Measurements from ENCODE around the gene SKA3.
"Not testable (repeated sequence)": the region's sequence is repeated elsewhere in the genome, so short reads cannot be mapped to it uniquely, and the experiment has no call there.

Gene SKA3

DNA sequence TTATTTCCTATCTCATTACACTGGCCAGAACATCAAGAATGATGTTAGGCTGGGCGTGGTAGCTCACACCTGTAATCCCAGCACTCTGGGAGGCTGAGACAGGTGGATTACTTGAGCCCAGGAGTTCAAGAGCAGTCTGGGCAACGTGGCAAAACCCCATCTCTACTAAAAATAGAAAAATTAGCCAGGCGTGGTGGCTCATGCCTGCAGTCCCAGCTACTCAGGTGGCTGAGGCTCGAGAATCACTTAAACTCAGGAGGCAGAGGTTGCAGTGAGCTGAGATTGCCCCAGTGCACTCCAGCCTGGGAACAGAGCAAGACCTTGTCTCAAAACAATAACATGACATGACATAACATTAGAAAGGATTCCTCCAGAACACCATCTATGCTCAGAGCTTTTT is 10.7 kb downstream of the SKA3 start:
- not testable (repeated sequence) for DNase-seq

DNA sequence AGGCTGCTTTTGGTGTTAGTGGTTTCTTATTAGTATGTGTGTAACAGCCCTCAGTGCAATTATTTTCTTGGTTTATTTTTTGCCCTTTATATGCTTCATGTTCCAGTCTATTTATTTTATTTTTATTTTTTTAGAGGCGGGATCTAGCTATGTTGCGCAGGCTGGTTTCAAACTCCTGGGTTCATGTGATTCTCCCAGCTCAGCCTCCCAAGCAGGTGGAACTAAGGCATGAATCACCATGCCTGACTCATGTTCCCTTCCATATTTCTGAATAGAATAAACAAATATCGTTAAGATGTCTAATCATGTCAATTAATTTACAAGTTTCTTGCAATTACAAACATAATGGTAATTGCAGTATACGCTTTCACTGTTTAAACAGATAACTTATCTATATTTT is 11.7 kb downstream of the SKA3 start:
- no peak for DNase-seq

DNA sequence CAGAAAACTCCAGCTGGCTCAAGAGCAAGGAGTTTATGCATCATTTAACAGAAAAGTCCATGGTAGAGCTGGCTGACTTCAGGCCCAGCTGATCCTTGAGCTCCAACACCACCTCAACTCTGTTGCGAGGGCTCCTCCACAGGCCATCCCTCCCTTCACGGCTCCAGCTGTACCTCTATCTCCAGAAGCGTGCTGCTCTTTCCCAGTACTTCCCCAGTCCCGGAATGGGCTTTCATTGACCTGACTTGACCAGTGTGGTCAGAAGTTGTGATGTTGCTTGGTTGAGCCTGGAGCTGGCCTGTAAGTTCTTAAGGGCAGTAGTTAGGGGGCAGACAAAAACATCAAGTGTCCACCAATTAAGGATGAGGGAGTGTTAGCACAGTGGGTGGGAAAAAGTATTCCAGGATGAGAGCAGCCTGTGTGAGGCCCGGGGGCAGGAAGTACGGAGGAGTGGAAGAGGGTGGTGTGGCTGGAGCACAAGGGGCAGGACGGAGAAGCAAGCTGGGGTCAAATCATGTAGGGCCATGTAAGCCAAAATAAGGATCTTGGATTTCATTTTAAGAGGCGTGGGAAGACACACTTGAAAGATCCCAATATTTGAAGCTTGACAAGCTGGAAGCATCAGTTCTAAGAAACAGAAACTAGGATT is 24.0 kb downstream of the SKA3 start:
- no peak for DNase-seq

DNA sequence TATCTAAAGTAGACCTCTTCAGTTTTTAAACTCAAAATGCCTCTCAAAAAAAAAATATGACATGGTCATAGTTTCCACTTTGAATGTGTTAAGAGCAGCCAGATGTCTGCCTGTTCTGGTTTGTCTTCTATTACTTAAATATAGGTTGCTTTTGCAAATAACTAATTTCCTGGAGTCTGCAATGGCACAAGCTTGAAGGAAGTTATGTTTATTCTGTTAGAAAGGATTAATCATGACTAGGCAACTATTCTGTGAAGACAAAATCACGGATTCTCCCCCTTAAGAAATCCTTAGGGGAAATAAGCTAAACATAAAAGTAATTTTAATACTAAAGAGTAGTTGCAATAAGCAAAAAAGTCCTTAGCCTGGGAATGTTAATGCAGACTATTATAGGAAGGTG is 26.3 kb downstream of the SKA3 start:
- DNase-seq: no peak

DNA sequence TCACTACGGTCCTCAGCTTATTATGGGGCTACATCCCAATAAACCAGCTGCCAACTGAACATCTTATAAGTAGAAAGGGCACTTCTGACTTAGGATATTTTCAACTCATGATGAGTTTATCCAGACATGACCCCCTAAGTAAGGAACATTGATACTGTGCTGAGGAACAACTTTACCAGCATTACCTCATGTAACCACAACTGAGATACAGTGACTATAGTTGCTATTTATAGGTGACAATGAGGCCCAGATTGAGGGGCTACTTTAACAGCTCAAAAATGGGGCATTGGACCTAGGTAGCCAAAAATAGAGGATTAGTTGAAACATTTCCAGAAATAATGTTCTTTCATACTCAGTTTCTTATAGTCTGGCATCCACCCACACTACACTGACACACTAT is 26.8 kb downstream of the SKA3 start:
- no peak for DNase-seq

DNA sequence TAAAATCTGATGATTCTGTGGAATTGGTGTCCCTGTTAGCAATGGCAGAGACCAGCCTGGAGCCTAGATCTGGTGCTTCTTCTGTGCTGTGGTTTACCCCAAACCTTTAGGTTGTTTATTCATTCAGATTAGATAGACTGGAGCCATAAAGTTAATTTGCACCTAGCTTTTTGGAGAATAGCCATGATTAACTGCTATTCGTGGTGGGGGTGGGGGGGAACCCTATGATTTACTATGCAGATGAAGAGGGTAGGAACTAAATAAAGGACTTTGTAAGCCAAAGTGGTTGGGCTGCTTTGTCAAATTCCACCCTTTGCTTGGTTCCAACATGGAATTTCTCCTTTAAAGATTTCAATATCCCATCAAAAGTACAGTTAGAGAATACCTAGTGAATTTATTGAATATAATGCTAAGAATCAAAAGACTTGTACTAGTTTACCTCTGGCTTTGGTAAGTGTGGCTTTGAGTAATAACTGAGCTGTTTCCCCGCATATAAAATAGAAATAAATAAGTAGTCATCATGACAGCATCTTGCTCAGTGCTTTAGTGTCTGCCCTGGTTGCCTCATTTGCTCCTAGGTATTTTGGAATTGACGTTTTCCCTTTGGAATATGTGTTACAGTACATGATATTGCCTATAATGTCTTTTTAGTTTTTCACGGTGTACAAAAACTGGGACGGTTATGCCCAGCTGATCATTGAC is 27.6 kb downstream of the SKA3 start:
- no peak for DNase-seq

DNA sequence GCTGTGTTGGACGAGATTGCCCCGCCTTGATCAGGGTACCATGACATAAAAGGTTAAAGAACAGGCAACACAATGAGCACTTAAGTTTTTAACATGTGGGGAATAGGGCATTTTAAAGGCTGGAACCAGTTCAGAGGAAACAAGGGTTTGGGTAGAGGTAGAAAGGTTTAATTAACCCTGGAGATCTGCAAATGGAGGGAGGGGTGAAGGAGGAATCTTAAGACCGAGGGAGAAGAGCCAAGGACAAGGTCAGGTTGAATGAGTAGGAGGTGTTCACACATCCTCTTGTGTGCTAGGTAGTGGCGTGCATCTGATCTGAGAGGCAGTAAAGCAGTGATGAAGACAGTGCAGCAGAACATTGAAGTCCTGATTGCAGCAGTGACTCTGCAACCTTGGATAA is 28.5 kb downstream of the SKA3 start:
- no peak for DNase-seq

DNA sequence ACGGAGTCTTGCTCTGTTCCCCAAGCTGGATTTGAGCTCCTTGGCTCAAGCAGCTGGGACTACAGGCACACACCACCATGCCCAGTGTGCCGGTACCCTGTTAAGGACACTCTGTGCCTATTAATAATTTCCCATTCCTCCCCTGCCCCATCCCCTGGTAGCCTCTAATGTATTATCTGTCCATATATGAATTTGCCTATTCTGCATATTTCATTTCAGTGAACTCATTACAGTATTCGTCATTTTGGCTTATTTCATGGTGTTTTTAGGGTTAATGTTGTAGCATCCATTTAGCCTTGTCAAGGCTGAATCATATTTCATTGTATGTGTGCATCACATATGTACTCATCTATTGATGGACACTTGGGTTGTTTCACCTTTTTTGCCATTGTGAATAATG is 33.6 kb downstream of the SKA3 start:
- no peak for DNase-seq

DNA sequence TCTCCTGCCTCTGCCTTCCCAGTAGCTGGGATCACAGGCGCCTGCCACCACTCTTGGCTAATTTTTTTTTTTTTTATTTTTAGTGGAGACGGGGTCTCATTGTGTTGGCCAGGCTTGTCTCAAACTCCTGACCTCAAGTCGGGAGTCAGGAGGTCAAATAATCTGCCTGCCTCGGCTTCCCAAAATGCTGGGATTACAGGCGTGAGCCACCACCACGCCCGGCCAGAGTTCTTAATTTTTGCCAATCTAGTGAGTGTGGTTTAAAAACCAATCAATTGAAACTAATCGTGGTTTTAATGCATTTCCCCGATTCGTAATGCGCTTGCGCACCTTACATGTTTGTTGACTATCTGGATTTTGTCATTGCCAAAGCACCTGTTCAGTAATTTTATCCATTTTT is 37.0 kb downstream of the SKA3 start:
- DNase-seq: no peak

DNA sequence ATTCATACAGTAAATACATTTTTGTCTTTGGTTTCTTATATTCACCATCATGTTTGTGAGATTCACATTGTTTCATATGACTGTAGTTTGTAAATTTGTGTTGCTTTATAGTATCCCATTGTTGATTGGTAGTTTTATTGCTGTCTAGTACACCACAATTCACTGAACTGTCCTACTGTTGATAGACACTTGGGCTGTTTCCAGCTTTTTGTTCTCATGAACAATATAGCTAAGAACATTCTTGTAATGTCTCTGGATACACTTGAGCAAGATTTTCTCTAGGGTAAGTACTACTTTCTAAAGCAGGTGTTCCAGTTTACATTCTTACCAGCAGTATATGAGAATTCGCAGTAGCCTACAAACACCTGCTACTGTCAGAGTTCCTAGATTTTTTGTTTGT is 37.8 kb downstream of the SKA3 start:
- DNase-seq: no peak

DNA sequence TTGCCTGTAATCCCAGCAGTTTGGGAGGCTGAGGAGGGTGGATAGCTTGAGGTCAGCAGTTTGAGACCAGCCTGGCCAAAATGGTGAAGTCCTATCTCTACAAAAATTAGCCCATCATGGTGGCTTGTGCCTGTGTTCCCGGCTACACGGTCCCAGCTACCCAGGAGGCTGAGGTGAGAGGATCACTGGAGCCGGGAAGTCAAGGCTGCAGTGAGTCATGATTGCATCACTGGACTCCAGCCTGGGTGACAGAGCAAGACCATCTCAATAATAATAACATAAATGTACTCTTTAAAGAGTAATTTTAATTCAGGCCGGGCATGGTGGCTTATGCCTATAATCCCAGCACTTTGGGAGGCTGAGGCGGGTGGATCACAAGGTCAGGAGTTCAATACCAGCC is 38.7 kb downstream of the SKA3 start:
- no peak for DNase-seq

DNA sequence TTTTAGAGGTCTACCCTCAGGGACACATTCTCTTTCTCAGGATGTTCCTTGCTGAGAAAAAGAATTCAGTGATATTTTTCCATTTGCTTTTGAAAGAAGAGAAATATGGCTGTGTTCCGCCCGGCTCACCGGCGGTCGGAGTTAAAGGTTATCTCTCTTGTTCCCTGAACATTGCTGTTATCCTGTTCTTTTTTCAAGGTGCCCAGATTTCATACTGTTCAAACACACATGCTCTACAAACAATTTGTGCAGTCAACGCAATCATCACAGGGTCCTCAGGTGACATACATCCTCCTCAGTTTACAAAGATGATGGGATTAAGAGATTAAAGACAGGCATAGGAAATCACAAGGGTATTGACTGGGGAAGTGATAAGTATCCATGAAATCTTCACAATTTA is 40.5 kb downstream of the SKA3 start:
- DNase-seq: not testable (repeated sequence)

DNA sequence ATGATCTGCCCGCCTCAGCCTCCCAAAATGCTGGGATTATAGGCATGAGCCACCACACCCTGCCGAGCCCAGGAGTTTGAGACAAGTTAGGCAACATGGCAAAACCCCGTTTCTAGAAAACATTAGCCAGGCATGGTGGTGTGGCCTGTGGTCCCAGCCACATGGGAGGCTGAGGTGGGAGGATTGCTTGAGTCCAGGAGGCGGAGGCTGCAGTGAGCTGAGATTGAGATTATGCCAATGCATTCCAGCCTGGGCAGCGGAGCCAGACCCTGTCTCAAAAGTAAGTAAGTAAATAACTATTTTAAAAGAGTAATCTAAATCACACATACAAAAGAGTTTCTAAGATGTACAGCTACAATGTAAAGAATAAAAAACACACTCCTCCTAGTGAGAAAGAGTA is 41.9 kb downstream of the SKA3 start:
- no peak for DNase-seq

DNA sequence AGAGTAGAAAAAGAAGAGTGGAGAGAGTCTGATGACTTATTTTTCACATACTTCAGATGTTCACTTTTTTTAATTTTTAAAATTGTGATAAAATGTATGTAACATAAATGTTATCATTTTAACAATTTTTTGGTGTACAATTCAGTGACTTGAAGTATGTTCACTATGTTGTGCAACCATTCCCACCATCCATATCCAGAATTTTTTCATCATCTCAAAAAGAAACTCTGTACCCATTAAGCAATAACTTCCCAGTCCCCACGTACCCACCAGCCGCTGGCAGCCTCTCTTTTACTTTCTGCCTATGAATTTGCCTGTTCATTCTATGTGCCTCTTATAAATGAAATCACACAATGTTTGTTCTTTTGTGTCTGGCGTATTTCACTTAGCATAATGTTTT is 43.3 kb downstream of the SKA3 start:
- DNase-seq: no peak

DNA sequence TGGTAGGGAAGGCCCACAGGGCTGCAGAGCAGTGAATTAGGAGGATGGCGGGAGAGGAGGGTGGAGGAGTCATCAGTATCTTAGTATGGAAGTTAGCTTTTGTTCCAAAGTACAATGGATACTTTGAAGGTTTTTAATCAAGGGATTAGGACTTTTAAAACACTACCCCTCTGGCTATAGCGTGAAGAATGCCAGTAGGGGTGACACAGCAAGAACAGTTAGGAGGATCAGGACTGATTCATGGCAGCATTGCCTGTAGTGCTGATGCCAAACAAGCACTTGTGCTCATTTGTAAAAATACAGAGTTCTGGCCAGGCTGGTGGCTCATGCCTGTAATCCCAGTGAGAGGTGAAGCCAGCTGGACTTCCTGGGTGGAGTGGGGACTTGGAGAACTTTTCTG is 46.2 kb downstream of the SKA3 start:
- DNase-seq: no peak

DNA sequence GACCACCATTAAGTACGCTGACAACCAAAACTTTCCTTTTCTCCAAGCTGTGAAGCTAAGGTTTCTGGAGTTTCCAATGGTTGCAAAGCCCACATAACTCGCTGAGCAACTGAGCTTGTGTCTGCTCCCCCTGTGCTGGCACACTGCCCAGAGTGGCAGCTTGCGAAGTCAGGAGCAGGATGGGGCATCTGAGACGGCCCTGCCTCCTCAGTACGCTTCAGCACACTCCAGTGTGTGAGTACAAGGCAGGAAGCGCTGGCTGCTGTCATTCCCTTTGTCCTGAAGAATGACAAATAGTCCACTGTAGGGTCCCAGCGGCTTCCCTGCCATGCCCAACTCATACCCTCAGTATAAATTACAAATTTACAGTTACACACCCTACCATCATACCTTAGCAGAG is 51.5 kb downstream of the SKA3 start:
- no peak for DNase-seq

DNA sequence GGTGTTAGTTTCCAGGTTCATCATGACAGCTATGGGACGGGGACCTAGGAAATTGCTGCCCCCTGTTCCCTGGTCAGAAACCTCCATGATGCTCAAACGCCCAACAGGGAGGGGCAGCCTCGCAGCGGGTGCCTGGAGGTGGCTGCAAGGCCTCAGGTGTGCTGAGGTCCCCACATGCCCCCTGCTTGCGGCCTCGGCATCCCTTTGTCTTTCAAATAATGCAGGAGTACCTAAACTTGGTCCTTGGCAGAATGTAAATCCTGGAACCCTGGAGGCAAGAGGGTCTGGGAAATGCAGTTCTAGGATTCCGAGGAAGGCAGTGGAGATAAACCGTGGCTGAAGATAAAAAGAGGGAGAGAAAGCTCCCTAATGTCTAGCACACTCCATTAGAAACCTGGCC is 52.4 kb downstream of the SKA3 start:
- no peak for DNase-seq

DNA sequence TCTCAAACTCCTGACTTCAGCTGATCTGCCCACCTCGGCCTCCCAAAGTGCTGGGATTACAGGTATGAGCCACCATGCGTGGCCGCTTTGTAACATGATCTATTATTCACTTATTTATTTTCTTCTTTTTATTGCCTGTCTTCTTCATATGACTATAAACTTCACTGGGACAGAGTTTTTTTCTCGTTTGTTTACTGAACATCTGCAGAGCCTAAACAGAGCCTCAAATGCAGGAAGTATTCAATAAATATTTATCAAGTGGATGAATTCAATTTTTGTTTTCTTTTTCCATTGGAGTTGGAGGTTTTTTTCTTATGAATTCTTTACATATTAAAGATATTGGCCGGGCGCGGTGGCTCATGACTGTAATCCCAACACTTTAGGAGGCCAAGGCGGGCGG is 54.7 kb downstream of the SKA3 start:
- DNase-seq: no peak

DNA sequence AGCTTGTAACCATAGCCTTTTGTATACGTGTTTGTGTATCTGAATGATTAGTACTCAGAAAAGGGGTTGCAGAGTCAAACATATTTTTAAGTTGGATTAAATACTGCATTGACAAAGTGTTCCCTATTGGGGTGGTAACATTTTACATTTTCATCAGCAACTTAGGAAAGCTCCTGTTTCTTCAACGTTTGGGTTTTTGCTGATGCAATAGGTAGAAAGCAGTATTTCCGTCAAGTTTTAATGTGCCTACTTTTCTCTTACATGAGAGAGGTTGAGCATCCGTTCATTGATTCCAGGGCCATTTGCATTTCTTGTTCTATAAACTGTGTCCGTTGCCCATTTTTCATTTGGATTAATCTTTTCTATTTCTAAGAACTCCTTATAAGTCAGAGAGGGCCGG is 56.2 kb downstream of the SKA3 start:
- DNase-seq: no peak

DNA sequence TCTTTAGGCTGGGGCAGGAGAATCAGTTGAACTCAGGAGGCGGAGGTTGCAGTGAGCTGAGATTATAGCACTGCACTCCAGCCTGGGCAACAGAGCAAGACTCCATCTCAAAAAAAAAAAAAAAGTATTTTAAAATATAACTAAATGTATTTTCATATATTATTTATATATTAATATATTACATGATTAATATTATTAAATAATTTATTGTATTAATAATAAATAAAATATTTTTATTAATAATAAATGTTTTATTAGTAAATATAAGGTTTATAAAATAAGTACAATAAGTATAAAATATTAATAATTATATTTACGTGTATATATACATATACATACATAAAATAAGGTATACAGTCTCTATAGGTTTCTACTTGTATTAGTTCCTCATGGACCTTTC is 56.8 kb downstream of the SKA3 start:
- DNase-seq: no peak

DNA sequence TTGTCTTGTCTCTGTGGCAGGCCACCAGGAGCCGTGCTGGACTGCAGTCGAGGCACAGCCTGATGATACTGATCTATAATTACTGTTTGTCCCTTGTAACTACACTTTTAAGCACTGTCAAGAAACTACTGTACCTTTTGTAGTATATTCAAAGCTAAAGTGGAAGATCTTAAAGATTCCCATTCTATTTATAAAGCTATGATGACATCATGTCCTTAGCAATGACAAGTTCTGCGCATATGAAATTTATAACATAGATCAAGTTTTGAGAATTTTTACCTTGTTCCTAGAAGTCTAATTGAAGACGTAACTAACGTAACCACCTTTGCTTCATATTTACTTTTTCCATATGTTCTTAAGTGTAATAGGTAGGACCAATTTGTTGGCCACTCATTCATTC is 58.2 kb downstream of the SKA3 start:
- DNase-seq: no peak

DNA sequence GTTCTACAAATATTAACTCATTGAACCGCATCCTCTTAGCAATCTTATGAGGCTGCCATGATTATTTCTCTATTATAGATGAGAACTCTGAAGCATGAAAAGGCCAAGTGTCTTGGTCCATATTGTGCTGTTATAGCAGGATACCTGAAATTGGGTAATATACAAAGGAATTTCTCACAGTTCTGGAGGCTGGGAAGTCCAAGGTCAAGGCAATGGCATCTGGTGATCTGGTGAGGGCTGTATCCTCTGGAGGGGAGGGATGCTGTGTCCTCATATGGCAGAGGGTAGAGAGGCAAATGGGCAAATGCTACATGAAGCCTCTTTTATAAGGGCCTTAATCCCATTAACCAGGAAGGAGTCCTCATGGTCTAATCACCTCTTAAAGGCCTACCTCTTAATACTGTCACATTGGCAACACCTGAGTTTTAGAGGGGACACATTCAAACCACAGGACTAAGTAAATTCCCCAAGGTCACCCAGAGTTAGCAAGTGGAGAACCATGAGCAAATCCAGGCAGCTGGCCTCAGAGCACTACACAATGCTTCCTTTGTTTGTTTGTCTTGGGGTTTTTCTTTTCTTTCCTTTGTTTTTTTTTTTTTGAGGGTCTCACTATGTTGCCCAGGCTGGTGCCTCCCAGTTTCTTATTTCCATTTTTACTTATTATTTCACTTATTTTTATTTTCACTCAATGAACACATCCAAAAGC is 59.1 kb downstream of the SKA3 start:
- no peak for DNase-seq

DNA sequence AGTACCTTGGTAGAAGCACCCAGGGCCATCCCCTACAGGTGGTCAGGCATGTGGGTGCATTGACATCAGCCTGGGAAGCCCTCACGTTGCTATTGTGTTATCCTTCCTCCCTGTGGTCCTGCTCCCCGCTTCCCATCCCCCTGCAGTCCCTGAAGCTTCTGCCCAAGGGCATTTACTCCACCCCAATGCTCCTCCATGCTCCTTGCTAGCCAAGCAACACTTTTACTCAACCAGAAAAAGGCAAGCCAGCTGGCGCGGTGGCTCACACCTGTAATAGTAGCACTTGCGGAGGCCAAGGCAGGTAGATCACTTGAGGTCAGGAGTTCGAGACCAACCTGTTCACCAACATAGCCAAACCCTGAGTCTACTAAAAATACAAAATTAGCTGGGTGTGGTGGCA is 60.2 kb downstream of the SKA3 start:
- DNase-seq: no peak

DNA sequence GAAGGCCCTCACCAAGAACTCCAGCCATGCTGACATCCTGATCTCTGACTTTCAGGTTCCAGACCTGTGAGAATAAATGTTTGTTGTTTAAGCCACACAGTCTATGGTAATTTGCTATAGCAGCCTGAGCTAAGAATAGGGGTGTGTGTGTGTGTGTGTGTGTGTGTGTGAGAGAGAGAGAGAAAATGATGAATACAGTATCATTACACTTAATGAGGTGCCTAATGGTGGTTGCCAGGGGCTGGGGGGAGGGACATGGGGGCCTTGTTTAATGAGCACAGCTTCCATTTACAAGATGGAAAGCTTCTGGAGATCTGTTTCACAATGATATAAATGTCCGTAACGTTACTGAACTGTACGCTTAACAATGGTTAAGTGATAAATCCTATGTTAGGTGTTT is 61.1 kb downstream of the SKA3 start:
- no peak for DNase-seq

DNA sequence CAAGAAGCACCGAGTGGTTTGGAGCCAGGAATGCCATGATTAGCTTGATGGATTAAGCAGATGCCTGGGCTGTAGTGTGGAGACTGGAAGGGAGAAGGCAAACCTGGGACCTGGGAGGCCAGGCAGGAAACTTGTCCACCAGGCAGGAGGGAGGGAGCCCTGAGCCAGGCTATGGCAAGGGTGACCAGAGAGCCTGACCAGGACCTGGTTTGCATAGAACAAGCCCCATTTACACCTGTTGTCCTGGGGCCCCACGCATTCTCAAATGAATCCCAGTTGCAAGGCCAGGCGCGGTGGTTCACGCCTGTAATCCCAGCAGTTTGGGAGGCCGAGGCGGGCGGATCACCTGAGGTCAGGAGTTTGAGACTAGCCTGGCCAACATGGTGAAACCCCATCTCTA is 64.8 kb downstream of the SKA3 start:
- no peak for DNase-seq

Measured in cortex of kidney (tissue), 1 donor.